Tibial nerve (tissue), 4 donors: ENCODE measurements around the gene AP5Z1. TPM values are rescaled to one million over a fixed set of nuclear protein-coding genes. Genes with fewer than 3 reads are reported as not detected.

Experiments
- DNase-seq, 2 donors: peaks; one replicate each; pipeline ENCODE4 v3.0.0-alpha.2; 2019; ENCODE audit warnings: low spot score in 2 of 2
- H3K27ac ChIP-seq, 4 donors: fragments of 200-600 bp; sonication (generic) in 3 of 4; one replicate each; pipeline ENCODE4 v1.5.1; 2017 to 2019; ENCODE audit warnings: mild to moderate bottlenecking in 1 of 4
- H3K27me3 ChIP-seq, 2 donors: fragments of 200-600 bp; sonication (generic) in 1 of 2; one replicate each; pipeline versions ENCODE4 v1.5.1 to v1.6.0; 2017 to 2019
- H3K36me3 ChIP-seq, 3 donors: fragments of 200-600 bp; sonication (generic); one replicate each; pipeline ENCODE4 v1.5.1; 2018 to 2019
- H3K4me1 ChIP-seq, 4 donors: fragments of 200-600 bp; sonication (generic) in 3 of 4; one replicate each; pipeline ENCODE4 v1.5.1; 2017 to 2019
- H3K4me3 ChIP-seq, 4 donors: fragments of 200-600 bp; sonication (generic) in 3 of 4; one replicate each; pipeline ENCODE4 v1.5.1; 2017 to 2019; ENCODE audit warnings: mild to moderate bottlenecking in 1 of 4, moderate library complexity in 1 of 4
- H3K9me3 ChIP-seq, 4 donors: fragments of 200-600 bp; sonication (generic) in 3 of 4; one replicate each; pipeline ENCODE4 v1.5.1; 2017 to 2019
- EP300 ChIP-seq, 2 donors: sonication (generic); formaldehyde crosslinking; IDR thresholded peaks; one replicate each; pipeline ENCODE4 v1.6.1; 2017; ENCODE audit warnings: antibody characterized with exemption in 2 of 2, mild to moderate bottlenecking in 1 of 2
- POLR2A ChIP-seq, 2 donors: fragments of 450-650 bp; IDR thresholded peaks; one replicate each; pipeline ENCODE4 v1.6.1; 2017; ENCODE audit warnings: antibody characterized with exemption in 2 of 2, mild to moderate bottlenecking in 2 of 2, moderate library complexity in 2 of 2
- WGBS, 2 donors: methylation state at CpG; one replicate each; pipeline ENCODE4 v1.1.5; 2018; 5-methylcytosine and 5-hydroxymethylcytosine counted together
- total RNA-seq, 4 donors: library from RNA; depleted of rRNA; stranded (reverse); fragments of >200 nt; gene quantifications; one replicate each; pipeline ENCODE4 v1.1.0, GENCODE V29; 2016
- TF ChIP-seq, protein P1 (sequence below), 5 experiments: fragments of 200-600 bp in 3 of 5; fragments of 450-650 bp in 2 of 5; sonication (generic) in 3 of 5; IDR thresholded peaks; one replicate each; pipeline ENCODE4 v1.5.1; 2016 to 2019; ENCODE audit warnings: antibody characterized with exemption in 5 of 5, mild to moderate bottlenecking in 3 of 5, moderate library complexity in 2 of 5

Gene AP5Z1
- total RNA-seq, 4 donors from 2014 or later: 26.0 to 61.8 (median 40.7) TPM

DNA sequence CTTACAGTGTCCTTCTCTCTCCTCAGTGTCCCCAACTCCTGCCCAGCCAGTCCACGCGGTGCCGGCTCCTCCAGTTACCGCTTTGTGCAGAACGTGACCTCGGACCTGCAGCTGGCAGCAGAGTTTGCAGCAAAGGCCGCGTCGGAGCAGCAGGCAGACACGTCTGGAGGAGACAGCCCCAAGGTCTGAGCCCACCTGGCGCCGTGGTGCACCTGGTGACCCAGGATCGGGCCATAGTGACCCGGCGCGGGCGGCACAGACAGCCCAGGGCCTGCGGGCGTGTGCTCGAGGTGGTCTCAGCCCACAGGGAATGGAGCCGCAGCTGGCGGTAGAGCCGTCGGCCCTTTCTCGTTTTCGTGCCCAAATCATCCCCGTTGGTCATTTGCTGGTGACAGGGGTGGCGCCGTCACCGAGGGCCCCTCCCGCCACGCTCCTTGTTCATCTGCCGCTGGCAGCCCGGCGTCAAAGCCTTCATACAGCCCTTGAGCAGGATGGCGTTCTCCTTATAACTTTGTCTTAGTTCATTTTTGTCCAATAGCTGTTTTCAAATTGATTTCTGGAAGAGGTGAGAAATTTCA is 20.9 kb upstream of the AP5Z1 start:
- DNase-seq: no peak
- Histone ChIP-seq H3K9me3 (no peaks in the 10 kb centered on the region), H3K36me3 (peaks cover 0 to 64% (median 18%) of the 10 kb centered on the region in 3 donors), H3K4me3 (no peak overlapping the region), H3K27ac (no peak overlapping the region), H3K27me3 (no peaks in the 10 kb centered on the region), H3K4me1 (peaks cover 0 to 15% (median 5%) of the 10 kb centered on the region in 4 donors)
- WGBS, 2 donors: 93 to 95% methylated on average over 25 to 36 of the region's 36 CpGs
- TF ChIP-seq POLR2A (IDR thresholded peaks at IDR 0.05): no peak

DNA sequence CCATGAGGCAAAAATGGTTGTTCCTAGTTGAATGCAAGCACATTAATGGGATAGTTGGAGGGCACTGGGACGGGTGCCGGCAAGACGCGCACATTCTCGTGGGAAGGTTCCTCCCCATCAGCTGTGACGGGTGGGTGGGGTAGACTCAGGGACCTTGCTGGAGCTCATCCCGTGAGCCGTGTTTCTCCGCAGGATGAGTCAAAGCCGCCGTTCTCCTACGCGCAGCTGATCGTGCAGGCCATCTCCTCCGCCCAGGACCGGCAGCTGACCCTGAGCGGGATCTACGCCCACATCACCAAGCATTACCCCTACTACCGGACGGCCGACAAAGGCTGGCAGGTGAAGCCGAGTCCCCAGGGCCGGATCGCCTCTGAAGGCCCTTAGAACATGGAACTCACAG is 20.4 kb upstream of the AP5Z1 start:
- no peak for DNase-seq
- H3K27ac ChIP-seq: no peak overlapping the region
- H3K36me3 ChIP-seq: peaks cover 0 to 68% (median 23%) of the 10 kb centered on the region in 3 donors
- 93 to 95% methylated on average over 19 to 22 of the region's 24 CpGs for WGBS, 2 donors
- no peaks in the 10 kb centered on the region for H3K9me3 ChIP-seq
- no peak for TF ChIP-seq EP300 (IDR thresholded peaks at IDR 0.05)
- no peak for TF ChIP-seq POLR2A (IDR thresholded peaks at IDR 0.05)
- TF ChIP-seq, protein P1, sequence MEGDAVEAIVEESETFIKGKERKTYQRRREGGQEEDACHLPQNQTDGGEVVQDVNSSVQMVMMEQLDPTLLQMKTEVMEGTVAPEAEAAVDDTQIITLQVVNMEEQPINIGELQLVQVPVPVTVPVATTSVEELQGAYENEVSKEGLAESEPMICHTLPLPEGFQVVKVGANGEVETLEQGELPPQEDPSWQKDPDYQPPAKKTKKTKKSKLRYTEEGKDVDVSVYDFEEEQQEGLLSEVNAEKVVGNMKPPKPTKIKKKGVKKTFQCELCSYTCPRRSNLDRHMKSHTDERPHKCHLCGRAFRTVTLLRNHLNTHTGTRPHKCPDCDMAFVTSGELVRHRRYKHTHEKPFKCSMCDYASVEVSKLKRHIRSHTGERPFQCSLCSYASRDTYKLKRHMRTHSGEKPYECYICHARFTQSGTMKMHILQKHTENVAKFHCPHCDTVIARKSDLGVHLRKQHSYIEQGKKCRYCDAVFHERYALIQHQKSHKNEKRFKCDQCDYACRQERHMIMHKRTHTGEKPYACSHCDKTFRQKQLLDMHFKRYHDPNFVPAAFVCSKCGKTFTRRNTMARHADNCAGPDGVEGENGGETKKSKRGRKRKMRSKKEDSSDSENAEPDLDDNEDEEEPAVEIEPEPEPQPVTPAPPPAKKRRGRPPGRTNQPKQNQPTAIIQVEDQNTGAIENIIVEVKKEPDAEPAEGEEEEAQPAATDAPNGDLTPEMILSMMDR (IDR thresholded peaks at IDR 0.05): no peak
- peaks cover 0 to 15% (median 5%) of the 10 kb centered on the region in 4 donors for H3K4me1 ChIP-seq
- H3K27me3 ChIP-seq: no peaks in the 10 kb centered on the region
- no peak overlapping the region for H3K4me3 ChIP-seq

DNA sequence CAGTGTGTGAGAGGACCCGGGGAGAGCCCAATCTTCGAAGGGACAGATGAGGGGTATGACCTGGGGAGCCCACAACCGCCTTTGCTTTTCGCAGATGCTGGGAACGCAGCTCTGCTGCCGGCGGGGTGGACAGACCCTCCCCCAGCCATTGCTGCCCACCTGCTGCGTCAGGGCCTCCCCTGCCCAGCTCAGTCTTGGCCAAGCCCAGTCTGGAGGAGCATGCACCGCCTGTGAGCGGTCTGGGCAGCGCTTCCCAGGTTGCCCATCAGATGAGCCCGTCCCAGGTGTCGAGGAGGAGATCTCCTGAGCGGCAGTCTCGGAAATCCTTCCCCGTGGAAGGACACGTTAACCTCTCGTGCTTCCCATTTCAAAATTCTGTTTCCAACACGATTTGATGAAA is 17.3 kb upstream of the AP5Z1 start:
- no peak for DNase-seq
- Histone ChIP-seq H3K36me3 (peaks cover 0 to 90% (median 30%) of the 10 kb centered on the region in 3 donors), H3K27ac (no peak overlapping the region), H3K27me3 (no peaks in the 10 kb centered on the region), H3K9me3 (no peaks in the 10 kb centered on the region), H3K4me3 (no peak overlapping the region), H3K4me1 (peaks cover 0 to 13% (median 5%) of the 10 kb centered on the region in 4 donors)
- WGBS, 2 donors: 90 to 93% methylated on average over 18 to 19 of the region's 19 CpGs
- no peak for TF ChIP-seq POLR2A (IDR thresholded peaks at IDR 0.05)
- TF ChIP-seq, protein P1 (IDR thresholded peaks at IDR 0.05): no peak
- TF ChIP-seq EP300 (IDR thresholded peaks at IDR 0.05): no peak

DNA sequence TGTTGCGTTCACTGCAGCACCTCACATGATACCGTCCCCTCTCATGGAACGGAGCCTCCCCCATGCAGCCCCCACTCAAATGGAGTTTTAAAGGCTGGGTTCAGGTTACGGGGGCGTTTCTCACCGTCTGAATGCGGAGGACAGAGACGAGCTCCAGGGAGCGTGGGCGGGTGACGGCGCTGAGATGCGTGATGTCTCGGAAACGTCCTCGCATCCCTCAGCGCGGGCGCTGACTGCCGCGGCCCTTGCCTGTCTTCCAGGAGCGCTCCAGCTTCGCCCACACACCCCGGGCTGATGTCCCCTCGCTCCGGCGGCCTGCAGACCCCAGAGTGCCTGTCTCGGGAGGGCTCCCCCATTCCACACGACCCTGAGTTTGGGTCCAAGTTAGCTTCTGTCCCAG is 16.6 kb upstream of the AP5Z1 start:
- H3K9me3 ChIP-seq: no peaks in the 10 kb centered on the region
- peaks cover 0 to 97% (median 36%) of the 10 kb centered on the region in 3 donors for H3K36me3 ChIP-seq
- DNase-seq: no peak
- H3K4me1 ChIP-seq: peaks cover 0 to 6% (median 3%) of the 10 kb centered on the region in 4 donors
- 91 to 95% methylated on average over 29 of the region's 29 CpGs for WGBS, 2 donors
- no peaks in the 10 kb centered on the region for H3K27me3 ChIP-seq
- no peak overlapping the region for H3K27ac ChIP-seq
- TF ChIP-seq EP300 (IDR thresholded peaks at IDR 0.05) (no peak), POLR2A (IDR thresholded peaks at IDR 0.05) (no peak)
- TF ChIP-seq, protein P1 (IDR thresholded peaks at IDR 0.05): no peak
- no peak overlapping the region for H3K4me3 ChIP-seq

DNA sequence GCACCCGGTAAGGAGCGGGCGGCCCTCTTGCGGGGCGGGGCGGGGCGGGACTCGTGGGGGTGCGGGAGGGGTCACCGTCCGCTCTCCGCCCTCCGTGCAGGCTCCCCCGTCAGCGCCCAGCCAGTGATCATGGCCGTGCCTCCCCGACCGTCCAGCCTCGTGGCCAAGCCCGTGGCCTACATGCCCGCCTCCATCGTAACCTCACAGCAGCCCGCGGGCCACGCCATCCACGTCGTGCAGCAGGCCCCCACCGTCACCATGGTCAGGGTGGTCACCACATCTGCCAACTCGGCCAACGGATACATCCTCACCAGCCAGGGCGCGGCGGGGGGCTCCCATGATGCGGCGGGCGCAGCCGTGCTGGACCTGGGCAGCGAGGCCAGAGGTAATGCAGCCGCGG is 16.2 kb upstream of the AP5Z1 start:
- no peak overlapping the region for H3K27ac ChIP-seq
- H3K9me3 ChIP-seq: no peaks in the 10 kb centered on the region
- no peak for DNase-seq
- 95% methylated on average over 31 to 40 of the region's 40 CpGs for WGBS, 2 donors
- no peaks in the 10 kb centered on the region for H3K27me3 ChIP-seq
- TF ChIP-seq, protein P1 (IDR thresholded peaks at IDR 0.05): no peak
- TF ChIP-seq EP300 (IDR thresholded peaks at IDR 0.05): no peak
- H3K36me3 ChIP-seq: peaks cover 0 to 100% (median 35%) of the 10 kb centered on the region in 3 donors
- peaks cover 0 to 2% (median under 1%) of the 10 kb centered on the region in 4 donors for H3K4me1 ChIP-seq
- no peak overlapping the region for H3K4me3 ChIP-seq
